ENCODE data around the gene MUC5AC. TPM values are rescaled to one million over a fixed set of nuclear protein-coding genes. Genes with fewer than 3 reads are reported as not detected.

MUC5AC gene
- total and polyA plus RNA-seq, 2 of the 13 experiments (the other 11 are each of a cell fraction or from before 2014, with no cell fraction given) = under 0.01 TPM; not detected in 1

DNA sequence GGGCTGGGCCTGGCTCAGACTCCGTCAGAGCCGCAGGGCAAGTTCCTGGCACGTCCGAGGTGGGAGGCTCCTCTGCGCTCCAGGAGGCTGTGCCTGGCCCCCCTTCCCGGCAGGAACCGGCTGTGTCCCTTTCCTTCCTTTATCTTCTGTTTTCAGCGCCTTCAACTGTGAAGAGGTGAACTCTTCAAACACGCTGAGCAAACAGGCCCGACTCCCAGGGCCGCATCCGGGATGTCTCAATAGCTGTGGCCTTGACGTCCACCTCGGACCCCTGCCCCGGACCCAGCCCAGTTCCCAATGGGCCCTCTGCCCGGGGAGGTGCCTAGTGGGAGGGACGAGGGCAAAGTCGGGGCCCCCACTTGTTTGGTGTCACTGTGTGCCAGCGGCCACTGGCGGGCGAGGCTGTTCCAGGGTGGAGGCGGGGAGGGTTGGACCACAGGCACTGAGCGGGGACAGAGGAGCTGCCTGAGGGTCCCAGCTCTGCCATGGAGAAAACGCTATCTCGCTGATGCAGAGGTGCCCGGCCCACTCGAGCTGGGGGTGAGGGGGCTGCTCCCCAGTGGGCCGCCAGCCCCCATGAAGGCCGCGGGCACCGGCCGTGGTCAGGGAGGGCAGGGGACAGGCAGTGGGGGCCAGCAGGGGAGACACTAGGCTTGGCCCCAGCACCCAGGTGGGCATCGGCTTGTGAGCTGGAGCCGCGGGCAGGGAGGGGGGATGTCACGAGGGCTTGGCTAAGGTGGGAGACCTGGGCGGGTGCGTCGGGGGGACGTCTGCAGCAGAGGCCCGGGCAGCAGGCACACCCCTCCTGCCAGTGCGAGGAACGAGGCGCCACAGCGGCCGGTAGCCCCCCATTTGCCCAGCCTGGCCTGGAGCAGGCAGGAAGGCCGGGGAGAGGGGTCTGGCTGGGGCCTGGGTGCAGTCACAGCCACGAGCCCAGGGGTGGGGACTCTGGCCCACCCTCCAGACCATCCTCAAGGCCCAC, 62.4 kb downstream of the MUC5AC start (continued):
- TF ChIP-seq, protein P1, sequence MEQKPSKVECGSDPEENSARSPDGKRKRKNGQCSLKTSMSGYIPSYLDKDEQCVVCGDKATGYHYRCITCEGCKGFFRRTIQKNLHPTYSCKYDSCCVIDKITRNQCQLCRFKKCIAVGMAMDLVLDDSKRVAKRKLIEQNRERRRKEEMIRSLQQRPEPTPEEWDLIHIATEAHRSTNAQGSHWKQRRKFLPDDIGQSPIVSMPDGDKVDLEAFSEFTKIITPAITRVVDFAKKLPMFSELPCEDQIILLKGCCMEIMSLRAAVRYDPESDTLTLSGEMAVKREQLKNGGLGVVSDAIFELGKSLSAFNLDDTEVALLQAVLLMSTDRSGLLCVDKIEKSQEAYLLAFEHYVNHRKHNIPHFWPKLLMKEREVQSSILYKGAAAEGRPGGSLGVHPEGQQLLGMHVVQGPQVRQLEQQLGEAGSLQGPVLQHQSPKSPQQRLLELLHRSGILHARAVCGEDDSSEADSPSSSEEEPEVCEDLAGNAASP (CRISPR knock-in tag; IDR thresholded peaks at IDR 0.05; ENCODE audit: borderline replicate concordance) = peak; percentile 57

DNA sequence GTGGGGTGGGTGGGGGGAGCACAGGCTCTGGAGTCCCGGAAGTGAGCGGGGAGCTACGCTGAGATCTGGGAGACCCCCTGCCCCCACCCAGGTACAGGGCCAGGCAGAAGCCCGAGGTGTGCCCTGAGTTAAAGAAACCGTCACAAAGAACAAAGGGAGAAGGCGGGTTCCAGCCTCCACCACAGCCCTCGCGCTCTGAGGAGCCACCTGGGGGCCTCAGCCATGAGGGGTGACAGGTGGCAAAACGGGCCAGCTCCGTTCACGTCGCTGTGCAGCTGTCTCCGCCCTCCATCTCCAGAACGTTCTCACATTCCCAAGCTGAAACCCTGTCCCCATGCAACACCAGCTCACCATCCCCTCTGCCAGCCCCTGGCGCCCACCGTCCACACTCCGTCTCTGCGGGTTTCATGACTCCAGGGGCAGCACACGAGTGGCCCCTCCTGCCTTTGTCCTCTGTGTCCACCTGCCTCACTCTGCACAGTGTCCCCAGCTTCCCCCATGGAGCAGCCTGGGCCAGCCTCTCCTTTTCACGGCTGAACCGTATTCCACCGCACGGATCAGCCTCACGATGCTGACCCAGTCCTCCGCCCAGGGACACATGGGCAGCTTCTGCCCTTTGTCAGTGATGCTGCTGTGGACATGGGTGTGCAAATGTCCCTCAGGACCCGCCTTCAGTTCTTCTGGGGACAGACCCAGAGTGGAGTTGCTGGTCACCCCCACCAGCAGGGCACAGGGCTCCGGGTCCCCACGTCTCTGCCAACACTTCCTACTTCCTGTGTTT, 63.4 kb downstream of the MUC5AC start:
- FAIRE-seq = no peak
- Histone ChIP-seq H3K4me2 (ENCODE audit: low read depth, low read length) (no peak overlapping the region), H3K27ac (ENCODE audit: extremely low read length, insufficient read depth, low read length) (no peak overlapping the region), H4K20me1 (ENCODE audit: insufficient read depth, low read length) (peaks cover 13% of the 10 kb centered on the region; the same call in 1 of the 2 replicates), H2AFZ (ENCODE audit: low read length) (no peak overlapping the region), H3K79me2 (ENCODE audit: insufficient read depth, low read length) (no peaks in the 10 kb centered on the region), H3K36me3 (replicated peaks in 1 of 2; ENCODE audit: control insufficient read depth in 1 of 2, insufficient read depth in 2 of 2, low read length in 2 of 2) (no peaks in the 10 kb centered on the region), H3K9me3 (ENCODE audit: low read length) (no peaks in the 10 kb centered on the region), H3K4me1 (ENCODE audit: insufficient read depth, low read length) (peaks cover 36% of the 10 kb centered on the region), H3K9ac (ENCODE audit: insufficient read depth, low read depth, low read length) (no peak overlapping the region), H3K27me3 (ENCODE audit: control insufficient read depth in 1 of 2, insufficient read depth in 2 of 2, low read length in 2 of 2) (peaks cover 20 to 69% of the 10 kb centered on the region in 2 experiments), H3K4me3 (replicated peaks in 1 of 3; ENCODE audit: insufficient read depth in 1 of 3, low read depth in 2 of 3, low read length in 3 of 3) (no peak overlapping the region)
- in situ Hi-C loops (cut with HindIII; ENCODE audit: extremely low pct_ligation_motif_present, low pct_unique_long_range_greater_than_20kb) (no loop called here), intact Hi-C loops (cut with micrococcal nuclease; ENCODE audit: unreplicated experiment) (no loop called here)
- no TSS peak for BruUV-seq (replicated peaks)
- ATAC-seq = no peak
- WGBS (ENCODE audit: low lambda C conversion rate) = 40% methylated on average over 25 of the region's 28 CpGs
- ChIA-PET POLR2A (interaction anchor here (0.7 kb wide), 1 partner anchor 249 kb away, joined by 3 read pairs; no protein-coding TSS in a partner anchor), CTCF (ENCODE audit: low intra/inter-chr PET ratio, low total read pairs) (no interaction called here)
- DNase-seq (ENCODE audit: low spot score) = no peak
- TF ChIP-seq, protein P2, sequence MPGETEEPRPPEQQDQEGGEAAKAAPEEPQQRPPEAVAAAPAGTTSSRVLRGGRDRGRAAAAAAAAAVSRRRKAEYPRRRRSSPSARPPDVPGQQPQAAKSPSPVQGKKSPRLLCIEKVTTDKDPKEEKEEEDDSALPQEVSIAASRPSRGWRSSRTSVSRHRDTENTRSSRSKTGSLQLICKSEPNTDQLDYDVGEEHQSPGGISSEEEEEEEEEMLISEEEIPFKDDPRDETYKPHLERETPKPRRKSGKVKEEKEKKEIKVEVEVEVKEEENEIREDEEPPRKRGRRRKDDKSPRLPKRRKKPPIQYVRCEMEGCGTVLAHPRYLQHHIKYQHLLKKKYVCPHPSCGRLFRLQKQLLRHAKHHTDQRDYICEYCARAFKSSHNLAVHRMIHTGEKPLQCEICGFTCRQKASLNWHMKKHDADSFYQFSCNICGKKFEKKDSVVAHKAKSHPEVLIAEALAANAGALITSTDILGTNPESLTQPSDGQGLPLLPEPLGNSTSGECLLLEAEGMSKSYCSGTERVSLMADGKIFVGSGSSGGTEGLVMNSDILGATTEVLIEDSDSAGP (CRISPR knock-in tag; IDR thresholded peaks at IDR 0.05; ENCODE audit: borderline replicate concordance) = 0 out of 2 replicates have a peak, but pooled peaks have one; percentile 19
- TF ChIP-seq, protein P3, sequence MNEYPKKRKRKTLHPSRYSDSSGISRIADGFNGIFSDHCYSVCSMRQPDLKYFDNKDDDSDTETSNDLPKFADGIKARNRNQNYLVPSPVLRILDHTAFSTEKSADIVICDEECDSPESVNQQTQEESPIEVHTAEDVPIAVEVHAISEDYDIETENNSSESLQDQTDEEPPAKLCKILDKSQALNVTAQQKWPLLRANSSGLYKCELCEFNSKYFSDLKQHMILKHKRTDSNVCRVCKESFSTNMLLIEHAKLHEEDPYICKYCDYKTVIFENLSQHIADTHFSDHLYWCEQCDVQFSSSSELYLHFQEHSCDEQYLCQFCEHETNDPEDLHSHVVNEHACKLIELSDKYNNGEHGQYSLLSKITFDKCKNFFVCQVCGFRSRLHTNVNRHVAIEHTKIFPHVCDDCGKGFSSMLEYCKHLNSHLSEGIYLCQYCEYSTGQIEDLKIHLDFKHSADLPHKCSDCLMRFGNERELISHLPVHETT (CRISPR knock-in tag; conservative IDR thresholded peaks at IDR 0.05) = no peak
- TF ChIP-seq, protein P4, sequence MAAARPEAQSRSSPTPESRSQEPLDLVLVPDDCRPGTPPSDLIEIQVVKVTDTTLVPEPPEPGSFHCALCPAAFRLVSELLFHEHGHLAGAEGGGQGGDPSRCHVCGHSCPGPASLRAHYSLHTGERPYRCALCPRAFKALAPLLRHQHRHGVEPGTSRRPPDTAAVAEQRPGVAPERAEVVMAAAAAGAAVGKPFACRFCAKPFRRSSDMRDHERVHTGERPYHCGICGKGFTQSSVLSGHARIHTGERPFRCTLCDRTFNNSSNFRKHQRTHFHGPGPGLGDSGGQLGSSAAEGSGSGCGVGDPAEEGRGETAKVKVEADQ (CRISPR knock-in tag; IDR thresholded peaks at IDR 0.05; ENCODE audit: borderline replicate concordance) = no peak
- 0 out of 2 replicates have a peak, but pooled peaks have one; percentile 40 for TF ChIP-seq ZBTB38 (CRISPR knock-in tag; IDR thresholded peaks at IDR 0.05)
- TF ChIP-seq, protein P5, sequence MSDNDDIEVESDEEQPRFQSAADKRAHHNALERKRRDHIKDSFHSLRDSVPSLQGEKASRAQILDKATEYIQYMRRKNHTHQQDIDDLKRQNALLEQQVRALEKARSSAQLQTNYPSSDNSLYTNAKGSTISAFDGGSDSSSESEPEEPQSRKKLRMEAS (IDR thresholded peaks at IDR 0.05) = 0 out of 2 replicates have a peak, but pooled peaks have one; percentile 16
- TF ChIP-seq, protein P6, sequence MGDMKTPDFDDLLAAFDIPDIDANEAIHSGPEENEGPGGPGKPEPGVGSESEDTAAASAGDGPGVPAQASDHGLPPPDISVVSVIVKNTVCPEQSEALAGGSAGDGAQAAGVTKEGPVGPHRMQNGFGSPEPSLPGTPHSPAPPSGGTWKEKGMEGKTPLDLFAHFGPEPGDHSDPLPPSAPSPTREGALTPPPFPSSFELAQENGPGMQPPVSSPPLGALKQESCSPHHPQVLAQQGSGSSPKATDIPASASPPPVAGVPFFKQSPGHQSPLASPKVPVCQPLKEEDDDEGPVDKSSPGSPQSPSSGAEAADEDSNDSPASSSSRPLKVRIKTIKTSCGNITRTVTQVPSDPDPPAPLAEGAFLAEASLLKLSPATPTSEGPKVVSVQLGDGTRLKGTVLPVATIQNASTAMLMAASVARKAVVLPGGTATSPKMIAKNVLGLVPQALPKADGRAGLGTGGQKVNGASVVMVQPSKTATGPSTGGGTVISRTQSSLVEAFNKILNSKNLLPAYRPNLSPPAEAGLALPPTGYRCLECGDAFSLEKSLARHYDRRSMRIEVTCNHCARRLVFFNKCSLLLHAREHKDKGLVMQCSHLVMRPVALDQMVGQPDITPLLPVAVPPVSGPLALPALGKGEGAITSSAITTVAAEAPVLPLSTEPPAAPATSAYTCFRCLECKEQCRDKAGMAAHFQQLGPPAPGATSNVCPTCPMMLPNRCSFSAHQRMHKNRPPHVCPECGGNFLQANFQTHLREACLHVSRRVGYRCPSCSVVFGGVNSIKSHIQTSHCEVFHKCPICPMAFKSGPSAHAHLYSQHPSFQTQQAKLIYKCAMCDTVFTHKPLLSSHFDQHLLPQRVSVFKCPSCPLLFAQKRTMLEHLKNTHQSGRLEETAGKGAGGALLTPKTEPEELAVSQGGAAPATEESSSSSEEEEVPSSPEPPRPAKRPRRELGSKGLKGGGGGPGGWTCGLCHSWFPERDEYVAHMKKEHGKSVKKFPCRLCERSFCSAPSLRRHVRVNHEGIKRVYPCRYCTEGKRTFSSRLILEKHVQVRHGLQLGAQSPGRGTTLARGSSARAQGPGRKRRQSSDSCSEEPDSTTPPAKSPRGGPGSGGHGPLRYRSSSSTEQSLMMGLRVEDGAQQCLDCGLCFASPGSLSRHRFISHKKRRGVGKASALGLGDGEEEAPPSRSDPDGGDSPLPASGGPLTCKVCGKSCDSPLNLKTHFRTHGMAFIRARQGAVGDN (CRISPR knock-in tag; IDR thresholded peaks at IDR 0.05) = 0 out of 2 replicates have a peak, but pooled peaks have one; percentile 18

All from HepG2 (cell line).